BLaER1 (cell line): ENCODE measurements around the gene PRDM8.

Experiments
- H3K27ac ChIP-seq: shearing (Covaris generic); formaldehyde crosslinking; 2 replicates; pipeline ENCODE4 v1.8.1; 2022
- H3K27me3 ChIP-seq: shearing (Covaris generic); formaldehyde crosslinking; 2 replicates; pipeline ENCODE4 v1.8.1; 2022
- H3K36me3 ChIP-seq: shearing (Covaris generic); formaldehyde crosslinking; 2 replicates; pipeline ENCODE4 v1.8.1; 2022
- H3K4me1 ChIP-seq: shearing (Covaris generic); formaldehyde crosslinking; 2 replicates; pipeline ENCODE4 v1.8.1; 2022
- H3K4me2 ChIP-seq: shearing (Covaris generic); formaldehyde crosslinking; 2 replicates; pipeline ENCODE4 v1.8.1; 2022
- H3K4me3 ChIP-seq: shearing (Covaris generic); formaldehyde crosslinking; 2 replicates; pipeline ENCODE4 v1.8.1; 2022
- H3K9ac ChIP-seq: shearing (Covaris generic); formaldehyde crosslinking; 2 replicates; pipeline ENCODE4 v1.8.1; 2022
- H3K9me3 ChIP-seq: shearing (Covaris generic); formaldehyde crosslinking; 2 replicates; pipeline ENCODE4 v1.8.1; 2022
- H4K20me1 ChIP-seq: shearing (Covaris generic); formaldehyde crosslinking; 2 replicates; pipeline ENCODE4 v1.8.1; 2022
- Cebpa-rat ChIP-seq: shearing (Covaris generic); IDR thresholded peaks from 2 replicates; pipeline ENCODE4 v1.8.1; 2022

PRDM8 gene

DNA sequence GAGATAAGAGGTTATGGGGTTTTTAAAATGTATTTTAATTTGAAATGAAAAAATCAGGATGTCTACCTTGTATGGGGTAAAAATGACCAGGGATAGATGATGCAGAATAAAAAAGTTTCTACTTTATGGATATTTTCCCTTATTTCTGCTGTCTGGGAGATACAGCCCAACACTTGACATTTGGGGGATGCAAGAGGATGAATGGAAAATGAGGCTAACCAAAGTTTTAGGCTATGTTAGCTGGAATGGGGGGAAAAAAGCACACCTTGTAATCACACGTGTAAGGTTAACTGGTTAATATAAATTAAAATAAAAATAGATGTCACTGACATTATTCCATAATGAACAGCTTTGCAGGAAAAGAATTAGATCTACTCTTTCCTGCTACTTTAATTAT, 1.1 kb downstream of the PRDM8 start:
- Histone ChIP-seq H3K27me3 (peaks cover 54% of the 10 kb centered on the region), H3K4me2 (peak overlapping the region; percentile 100), H3K4me1 (peaks cover 50% of the 10 kb centered on the region), H3K4me3 (peak overlapping the region; percentile 69; the same call in 1 of the 2 replicates), H4K20me1 (peaks cover 6% of the 10 kb centered on the region; the same call in 1 of the 2 replicates), H3K9ac (no peak overlapping the region), H3K27ac (no peak overlapping the region), H3K36me3 (no peaks in the 10 kb centered on the region), H3K9me3 (no peaks in the 10 kb centered on the region)
- no peak for TF ChIP-seq Cebpa-rat

- Histone ChIP-seq H3K27ac (no peak overlapping the region), H3K27me3 (peaks cover 54% of the 10 kb centered on the region), H3K9ac (no peak overlapping the region), H3K4me2 (0 out of 2 replicates have a peak overlapping the region, but pooled peaks have one; percentile 26), H3K4me1 (peaks cover 55% of the 10 kb centered on the region), H3K9me3 (no peaks in the 10 kb centered on the region), H3K36me3 (no peaks in the 10 kb centered on the region), H4K20me1 (peaks cover 6% of the 10 kb centered on the region; the same call in 1 of the 2 replicates), H3K4me3 (no peak overlapping the region)
- no peak for TF ChIP-seq Cebpa-rat
These were observed 1.8 kb downstream of the PRDM8 start for GRCh38 chr4:80199004-80199560.

GRCh38 chr4:80199947-80200346, 2.6 kb downstream of the PRDM8 start:
- Histone ChIP-seq H4K20me1 (peaks cover 6% of the 10 kb centered on the region; the same call in 1 of the 2 replicates), H3K4me1 (peaks cover 55% of the 10 kb centered on the region), H3K4me2 (no peak overlapping the region), H3K36me3 (no peaks in the 10 kb centered on the region), H3K4me3 (no peak overlapping the region), H3K9me3 (no peaks in the 10 kb centered on the region), H3K27ac (no peak overlapping the region), H3K9ac (no peak overlapping the region), H3K27me3 (peaks cover 54% of the 10 kb centered on the region)
- no peak for TF ChIP-seq Cebpa-rat

DNA sequence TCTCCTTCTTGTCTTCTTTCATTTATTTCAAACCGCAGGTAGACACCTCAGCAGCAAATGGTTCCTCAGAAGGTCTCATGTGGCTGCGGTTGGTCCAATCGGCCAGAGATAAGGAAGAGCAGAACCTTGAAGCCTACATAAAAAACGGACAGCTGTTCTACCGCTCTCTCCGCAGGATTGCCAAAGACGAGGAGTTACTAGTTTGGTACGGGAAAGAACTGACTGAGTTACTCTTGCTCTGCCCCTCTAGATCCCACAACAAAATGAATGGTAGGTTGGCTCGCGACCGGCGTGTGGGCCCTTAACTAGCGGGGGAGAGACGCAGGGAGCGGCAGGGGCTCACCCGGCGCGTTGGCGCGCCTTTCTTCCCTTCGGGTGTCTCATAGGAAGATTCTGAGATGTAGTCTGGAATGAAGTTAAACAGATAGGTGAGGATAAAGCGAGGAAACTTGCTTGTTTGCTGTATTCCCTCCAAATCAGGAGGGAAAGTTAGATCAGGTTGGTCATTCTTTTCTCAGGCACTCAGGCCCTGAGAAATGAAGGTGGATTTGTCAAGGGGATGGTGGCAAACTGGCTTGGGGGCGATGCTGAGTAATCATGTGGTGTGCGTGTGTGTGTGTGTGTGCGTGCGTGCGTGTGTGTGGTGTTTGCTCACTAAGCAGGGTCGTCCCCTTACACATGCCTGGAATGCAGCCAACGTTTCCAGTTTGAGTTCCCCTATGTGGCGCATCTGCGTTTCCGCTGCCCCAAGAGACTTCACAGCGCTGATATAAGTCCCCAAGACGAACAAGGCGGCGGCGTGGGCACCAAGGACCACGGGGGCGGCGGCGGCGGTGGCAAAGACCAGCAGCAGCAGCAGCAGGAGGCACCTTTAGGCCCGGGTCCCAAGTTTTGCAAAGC, 4.2 kb downstream of the PRDM8 start:
- H4K20me1 ChIP-seq: peaks cover 6% of the 10 kb centered on the region; the same call in 1 of the 2 replicates
- peak overlapping the region; percentile 77 for H3K4me3 ChIP-seq
- H3K9me3 ChIP-seq: no peaks in the 10 kb centered on the region
- H3K4me1 ChIP-seq: peaks cover 39% of the 10 kb centered on the region
- H3K9ac ChIP-seq: peak overlapping the region; percentile 82
- H3K27me3 ChIP-seq: peaks cover 40% of the 10 kb centered on the region
- H3K4me2 ChIP-seq: peak overlapping the region; percentile 94
- TF ChIP-seq Cebpa-rat: no peak
- no peaks in the 10 kb centered on the region for H3K36me3 ChIP-seq
- peak overlapping the region; percentile 87 for H3K27ac ChIP-seq

DNA sequence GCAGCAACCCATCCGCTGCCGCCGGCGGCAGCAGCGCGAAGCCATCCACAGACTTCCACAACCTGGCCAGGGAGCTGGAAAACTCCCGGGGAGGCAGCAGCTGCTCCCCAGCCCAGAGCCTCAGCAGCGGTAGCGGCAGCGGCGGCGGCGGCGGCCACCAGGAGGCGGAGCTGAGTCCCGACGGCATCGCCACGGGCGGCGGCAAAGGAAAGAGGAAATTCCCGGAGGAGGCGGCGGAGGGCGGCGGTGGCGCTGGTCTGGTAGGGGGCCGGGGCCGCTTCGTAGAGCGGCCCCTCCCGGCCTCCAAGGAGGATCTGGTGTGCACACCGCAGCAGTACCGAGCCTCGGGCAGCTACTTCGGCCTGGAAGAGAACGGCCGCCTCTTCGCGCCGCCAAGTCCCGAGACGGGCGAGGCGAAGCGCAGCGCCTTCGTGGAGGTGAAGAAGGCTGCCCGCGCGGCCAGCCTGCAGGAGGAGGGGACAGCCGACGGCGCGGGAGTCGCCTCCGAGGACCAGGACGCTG, 4.9 kb downstream of the PRDM8 start:
- Histone ChIP-seq H3K36me3 (no peaks in the 10 kb centered on the region), H3K4me2 (peak overlapping the region; percentile 94), H3K27ac (peak overlapping the region; percentile 87), H3K27me3 (peaks cover 32% of the 10 kb centered on the region), H3K4me3 (peak overlapping the region; percentile 77), H3K4me1 (peaks cover 32% of the 10 kb centered on the region), H3K9me3 (no peaks in the 10 kb centered on the region), H3K9ac (peak overlapping the region; percentile 82), H4K20me1 (peaks cover 6% of the 10 kb centered on the region; the same call in 1 of the 2 replicates)
- TF ChIP-seq Cebpa-rat: no peak

DNA sequence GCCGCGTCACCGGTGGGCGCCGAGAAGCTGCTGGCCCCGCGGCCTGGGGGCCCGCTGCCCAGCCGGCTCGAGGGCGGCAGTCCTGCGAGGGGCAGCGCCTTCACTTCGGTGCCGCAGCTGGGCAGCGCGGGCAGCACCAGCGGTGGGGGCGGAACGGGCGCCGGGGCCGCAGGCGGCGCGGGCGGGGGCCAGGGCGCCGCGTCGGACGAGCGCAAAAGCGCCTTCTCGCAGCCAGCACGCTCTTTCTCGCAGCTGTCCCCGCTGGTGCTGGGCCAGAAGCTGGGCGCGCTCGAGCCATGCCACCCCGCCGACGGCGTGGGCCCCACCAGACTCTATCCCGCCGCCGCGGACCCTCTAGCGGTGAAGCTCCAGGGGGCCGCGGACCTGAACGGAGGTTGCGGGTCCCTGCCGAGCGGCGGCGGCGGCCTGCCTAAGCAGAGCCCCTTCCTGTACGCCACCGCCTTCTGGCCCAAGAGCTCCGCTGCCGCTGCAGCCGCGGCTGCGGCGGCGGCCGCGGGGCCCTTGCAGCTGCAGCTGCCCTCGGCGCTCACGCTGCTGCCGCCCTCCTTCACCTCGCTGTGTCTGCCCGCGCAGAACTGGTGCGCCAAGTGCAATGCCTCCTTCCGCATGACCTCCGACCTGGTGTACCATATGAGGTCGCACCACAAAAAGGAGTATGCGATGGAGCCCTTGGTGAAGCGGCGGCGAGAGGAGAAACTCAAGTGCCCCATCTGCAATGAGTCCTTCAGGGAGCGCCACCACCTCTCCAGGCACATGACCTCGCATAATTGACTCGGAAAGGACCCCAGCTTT, 5.6 kb downstream of the PRDM8 start:
- Histone ChIP-seq H3K4me3 (peak overlapping the region; percentile 77), H3K4me2 (peak overlapping the region; percentile 94), H3K9me3 (no peaks in the 10 kb centered on the region), H3K9ac (peak overlapping the region; percentile 82), H3K27me3 (peaks cover 27% of the 10 kb centered on the region), H3K4me1 (peaks cover 27% of the 10 kb centered on the region), H3K36me3 (no peaks in the 10 kb centered on the region), H3K27ac (peak overlapping the region; percentile 87), H4K20me1 (peaks cover 6% of the 10 kb centered on the region; the same call in 1 of the 2 replicates)
- no peak for TF ChIP-seq Cebpa-rat

DNA sequence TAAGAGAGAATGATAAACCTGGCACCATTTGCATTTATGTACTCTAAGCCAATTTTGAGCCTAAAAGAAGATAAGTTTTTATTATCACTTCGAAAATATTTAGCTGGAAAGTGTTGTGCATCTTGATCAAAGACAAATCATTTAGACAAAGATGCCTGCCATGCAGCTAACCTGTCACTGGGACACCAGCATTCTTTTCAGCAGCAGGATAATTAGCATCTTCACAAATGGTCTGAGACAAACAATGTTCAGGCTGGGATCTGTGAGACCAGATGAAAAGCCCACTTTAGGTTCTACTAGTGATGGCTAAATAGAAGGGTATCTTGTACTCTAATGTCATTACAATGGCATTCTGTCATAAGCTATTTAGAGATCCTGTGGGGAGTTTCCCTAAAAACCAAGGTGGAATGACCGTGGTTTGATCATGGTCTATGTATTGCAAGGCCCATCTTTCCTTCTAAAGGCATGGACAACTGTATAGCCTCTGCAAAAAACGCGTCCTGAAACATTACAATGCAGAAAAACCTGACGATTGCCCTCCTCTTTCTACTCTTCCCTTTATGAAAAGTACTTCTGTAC, 7.2 kb downstream of the PRDM8 start:
- no peak overlapping the region for H3K9ac ChIP-seq
- no peak overlapping the region for H3K27ac ChIP-seq
- no peaks in the 10 kb centered on the region for H3K36me3 ChIP-seq
- TF ChIP-seq Cebpa-rat: no peak
- peak overlapping the region; percentile 94; the same call in 1 of the 2 replicates for H3K4me2 ChIP-seq
- H3K4me3 ChIP-seq: no peak overlapping the region
- H4K20me1 ChIP-seq: peaks cover 6% of the 10 kb centered on the region; the same call in 1 of the 2 replicates
- peaks cover 20% of the 10 kb centered on the region for H3K4me1 ChIP-seq
- peaks cover 12% of the 10 kb centered on the region for H3K27me3 ChIP-seq
- H3K9me3 ChIP-seq: no peaks in the 10 kb centered on the region

- Histone ChIP-seq H3K36me3 (no peaks in the 10 kb centered on the region), H3K9me3 (no peaks in the 10 kb centered on the region), H3K27me3 (peaks cover 4% of the 10 kb centered on the region), H3K4me2 (no peak overlapping the region), H3K27ac (no peak overlapping the region), H4K20me1 (0 out of 2 replicates have a peak, but pooled peaks cover 5% of the 10 kb centered on the region), H3K4me3 (no peak overlapping the region), H3K9ac (no peak overlapping the region), H3K4me1 (peaks cover 15% of the 10 kb centered on the region)
- TF ChIP-seq Cebpa-rat: no peak
These were observed 8.8 kb downstream of the PRDM8 start for GRCh38 chr4:80206111-80206510.
